Activated CD8-positive, alpha-beta T cell treated with anti-CD3 and anti-CD28 coated beads, Interleukin-2, amount 10 ng/mL, durations not matched to agents 7 days and 5 days (primary cell): ENCODE data around the gene PDE9A. TPM values are rescaled to one million over a fixed set of nuclear protein-coding genes. Genes with fewer than 3 reads are reported as not detected.
A peak's percentile ranks its signal among the peaks of the same experiment; 100 is the strongest.
"Not testable (repeated sequence)": the region's sequence is repeated elsewhere in the genome, so short reads cannot be mapped to it uniquely, and the experiment has no call there.

ENCODE experiments used
- ATAC-seq: fragments of 150-1000 bp; cut with Tn5 transposase; one replicate; pipeline ENCODE4 v1.10.0; 2021; ENCODE audit warnings: moderate library complexity
- CTCF ChIA-PET: fragments of 350-600 bp; sonication (Branson Sonifier 250); formaldehyde crosslinking; loops from one replicate; lab custom pipeline; 2021; ENCODE audit warnings: antibody characterized with exemption; lab: Charles Lee
- POLR2A ChIA-PET: fragments of 350-600 bp; sonication (Branson Sonifier 250); formaldehyde crosslinking; loops from one replicate; lab custom pipeline; 2021; ENCODE audit warnings: antibody characterized with exemption; lab: Charles Lee
- DNase-seq: peaks from one replicate; pipeline ENCODE4 v3.0.0-alpha.2; 2020
- H3K27ac Mint-ChIP-seq: one replicate; pipeline ENCODE4 v1.8.0; 2021; ENCODE audit warnings: mild to moderate bottlenecking, mixed read lengths
- H3K27me3 Mint-ChIP-seq: one replicate; pipeline ENCODE4 v1.8.0; 2021; ENCODE audit warnings: low read depth, mixed read lengths
- H3K36me3 Mint-ChIP-seq: one replicate; pipeline ENCODE4 v1.8.0; 2021; ENCODE audit warnings: low read depth, mixed read lengths
- H3K4me1 Mint-ChIP-seq: one replicate; pipeline ENCODE4 v1.8.0; 2021; ENCODE audit warnings: low read depth, mixed read lengths
- H3K4me3 Mint-ChIP-seq: one replicate; pipeline ENCODE4 v1.8.0; 2021; ENCODE audit warnings: mild to moderate bottlenecking, mixed read lengths
- H3K9me3 Mint-ChIP-seq: one replicate; pipeline ENCODE4 v1.8.0; 2022; ENCODE audit warnings: mixed read lengths; ENCODE audit not compliant: insufficient read depth
- total RNA-seq, 2 experiments: library from RNA; stranded (reverse); gene quantifications; one replicate each; pipeline ENCODE4 v1.2.3, GENCODE V29; 2021

PDE9A gene
- total RNA-seq, 2 experiments from 2014 or later = 8.3 to 10.8 TPM

DNA sequence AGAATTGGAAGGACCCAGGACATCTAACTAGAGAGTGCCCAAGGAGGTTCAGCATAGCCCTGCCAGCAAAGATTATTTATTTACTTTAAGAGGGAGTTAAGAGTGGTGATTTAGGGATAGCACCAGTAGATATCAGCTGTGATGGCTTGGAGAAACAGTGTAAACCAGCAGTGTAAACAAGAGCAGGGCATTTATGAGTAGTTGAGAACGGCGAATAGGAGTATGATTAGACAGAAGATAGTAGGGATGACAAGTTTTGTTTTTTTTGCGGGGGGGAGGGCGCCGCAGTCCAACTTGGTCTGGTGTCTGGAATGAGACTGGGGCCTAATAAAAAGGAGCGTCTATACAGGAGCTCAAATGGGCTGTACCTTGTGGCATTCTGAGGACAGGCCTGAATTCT lies 148.2 kb downstream of the PDE9A start:
- H3K9me3 Mint-ChIP-seq, H3K27ac Mint-ChIP-seq, H3K4me3 Mint-ChIP-seq, H3K4me1 Mint-ChIP-seq, POLR2A ChIA-PET, ATAC-seq, CTCF ChIA-PET, H3K36me3 Mint-ChIP-seq: not testable (repeated sequence)
- peaks cover 23% of the 10 kb centered on the region for H3K27me3 Mint-ChIP-seq
- peak; percentile 15 for DNase-seq

- ChIA-PET POLR2A (no interaction called here), CTCF (interaction anchor here (1.0 to 1.5 kb wide), 2 partner anchors 11 to 213 kb away, joined by 3 to 6 read pairs; no protein-coding TSS in a partner anchor)
- H3K27ac Mint-ChIP-seq = no peak overlapping the region
Observed at GRCh38 chr21:42806509-42807140, 153.2 kb downstream of the PDE9A start.

GRCh38 chr21:42807293-42807895 lies 154.0 kb downstream of the PDE9A start:
- H3K4me1 Mint-ChIP-seq, ATAC-seq, H3K36me3 Mint-ChIP-seq, H3K4me3 Mint-ChIP-seq, POLR2A ChIA-PET, DNase-seq, H3K9me3 Mint-ChIP-seq, H3K27ac Mint-ChIP-seq: not testable (repeated sequence)
- CTCF ChIA-PET = interaction anchor here (1.5 kb wide), 1 partner anchor 214 kb away, joined by 6 read pairs; no protein-coding TSS in a partner anchor
- peaks cover 20% of the 10 kb centered on the region for H3K27me3 Mint-ChIP-seq

More at GRCh38 chr21:42806509-42807140, 153.2 kb downstream of the PDE9A start:
- Mint-ChIP-seq H3K27me3 (peaks cover 19% of the 10 kb centered on the region), H3K9me3 (no peaks in the 10 kb centered on the region), H3K36me3 (no peaks in the 10 kb centered on the region), H3K4me1 (no peaks in the 10 kb centered on the region), H3K4me3 (no peak overlapping the region)
- no peak for ATAC-seq
- DNase-seq = no peak

DNA sequence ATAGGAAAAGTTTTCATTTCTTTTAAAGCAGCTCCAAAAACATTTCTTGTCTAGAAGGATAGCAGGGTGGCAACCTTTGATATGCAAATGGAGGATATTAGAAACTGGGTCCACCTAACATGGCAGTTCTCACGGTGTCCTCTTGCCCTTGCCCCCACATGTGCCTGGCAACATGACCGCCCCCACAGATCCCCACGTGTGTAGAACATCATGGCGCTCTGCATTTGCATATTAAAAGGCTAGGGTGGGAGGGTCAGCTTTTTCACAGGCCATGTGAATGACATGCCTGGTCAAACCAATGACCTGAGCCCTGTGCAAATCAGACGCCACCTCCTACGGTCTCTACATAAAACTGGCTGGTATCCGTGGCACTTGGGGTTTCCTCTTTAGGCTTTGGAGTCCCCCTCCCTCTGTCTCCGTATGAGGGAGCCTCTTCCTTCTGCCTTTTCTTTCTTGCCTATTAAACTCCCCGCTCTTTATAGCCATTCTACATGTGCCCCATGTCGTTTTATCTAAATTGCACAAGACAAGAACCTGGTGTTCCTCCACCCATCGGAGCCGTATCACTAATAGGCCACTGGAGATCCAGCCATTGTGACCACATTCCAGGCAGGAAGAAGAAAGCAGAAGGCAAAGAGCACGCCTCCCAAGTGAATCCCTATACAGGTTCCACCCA lies 154.7 kb downstream of the PDE9A start:
- Mint-ChIP-seq H3K27ac (no peak overlapping the region), H3K4me1 (no peaks in the 10 kb centered on the region), H3K27me3 (peaks cover 23% of the 10 kb centered on the region), H3K36me3 (no peaks in the 10 kb centered on the region), H3K9me3 (no peaks in the 10 kb centered on the region), H3K4me3 (no peak overlapping the region)
- no peak for ATAC-seq
- CTCF ChIA-PET = interaction anchor here (1.5 kb wide), 1 partner anchor 215 kb away, joined by 6 read pairs; no protein-coding TSS in a partner anchor
- no peak for DNase-seq
- POLR2A ChIA-PET = no interaction called here

GRCh38 chr21:42809171-42809570 lies 155.8 kb downstream of the PDE9A start:
- H3K9me3 Mint-ChIP-seq = no peaks in the 10 kb centered on the region
- CTCF ChIA-PET = no interaction called here

DNA sequence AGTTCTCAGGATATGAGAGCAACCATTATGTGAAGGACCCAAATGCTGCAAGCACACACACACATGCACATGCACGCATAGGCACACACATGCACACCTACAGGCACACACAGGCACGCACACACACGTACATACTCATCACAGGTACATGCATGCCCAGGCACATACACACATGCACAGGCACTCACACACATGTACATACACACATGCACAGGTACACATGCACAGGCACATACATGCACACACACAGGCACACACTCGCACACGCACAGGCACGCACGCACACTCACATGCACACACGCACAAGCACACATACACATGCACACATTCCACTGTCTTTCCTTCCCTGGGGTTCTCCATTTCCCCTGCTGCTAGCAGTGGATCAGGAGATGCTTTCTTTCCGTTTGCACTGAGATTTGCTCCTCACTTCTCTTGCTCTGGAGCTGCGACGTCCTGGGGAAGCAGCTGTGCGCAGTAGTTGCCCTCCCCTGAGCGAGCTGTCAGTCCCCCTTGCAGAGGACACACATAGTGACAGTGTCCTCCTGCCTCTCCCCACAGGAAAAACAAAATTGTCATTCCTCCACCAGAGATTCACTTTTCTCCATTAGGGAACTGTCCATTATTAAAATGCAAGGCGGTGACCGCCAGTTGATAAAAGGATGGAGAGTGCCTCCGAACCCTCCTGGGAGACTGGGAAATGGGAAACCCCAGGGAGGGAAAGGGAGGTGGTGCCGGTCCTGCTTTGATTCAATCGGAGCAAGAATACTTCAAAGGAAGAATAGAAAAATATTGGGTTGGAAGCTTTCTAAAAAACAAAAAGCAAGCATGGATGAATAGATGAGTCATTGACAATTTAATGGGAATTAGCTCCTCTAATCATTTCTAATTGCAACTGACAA lies 156.4 kb downstream of the PDE9A start:
- Mint-ChIP-seq H3K36me3 (no peaks in the 10 kb centered on the region), H3K4me1 (no peaks in the 10 kb centered on the region), H3K27ac (no peak overlapping the region), H3K9me3 (peaks cover under 1% of the 10 kb centered on the region), H3K4me3 (no peak overlapping the region), H3K27me3 (peaks cover 23% of the 10 kb centered on the region)
- DNase-seq (no peak), ATAC-seq (no peak)
- POLR2A ChIA-PET = no interaction called here
- CTCF ChIA-PET = no interaction called here

More at GRCh38 chr21:42809171-42809570, 155.8 kb downstream of the PDE9A start:
- Mint-ChIP-seq H3K4me1 (no peaks in the 10 kb centered on the region), H3K27me3 (peaks cover 24% of the 10 kb centered on the region), H3K27ac (no peak overlapping the region), H3K4me3 (no peak overlapping the region), H3K36me3 (no peaks in the 10 kb centered on the region)
- POLR2A ChIA-PET = no interaction called here
- DNase-seq (no peak), ATAC-seq (no peak)

DNA sequence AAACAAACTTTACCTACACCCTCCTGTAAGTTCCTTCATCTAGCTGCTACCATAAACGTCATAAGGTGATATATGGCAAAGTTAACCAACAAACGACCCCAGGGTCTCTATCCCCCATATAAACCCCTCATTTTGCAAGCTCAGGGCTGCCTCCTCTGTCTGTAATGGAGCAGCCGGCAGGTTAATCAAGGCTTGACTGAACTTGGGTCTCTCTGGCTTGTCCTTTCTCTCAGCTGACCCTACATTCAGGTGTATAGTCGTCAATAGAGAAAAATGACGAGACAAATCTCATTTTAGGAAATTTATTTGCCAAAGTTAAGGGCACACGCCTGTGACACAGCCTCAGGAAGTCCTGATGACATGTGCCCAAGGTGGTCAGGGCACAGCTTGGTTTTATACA lies 158.5 kb downstream of the PDE9A start:
- ATAC-seq (no peak), DNase-seq (no peak)
- Mint-ChIP-seq H3K36me3 (peaks cover 6% of the 10 kb centered on the region), H3K27me3 (peaks cover 8% of the 10 kb centered on the region), H3K4me1 (no peaks in the 10 kb centered on the region), H3K27ac (no peak overlapping the region), H3K9me3 (peaks cover 9% of the 10 kb centered on the region), H3K4me3 (no peak overlapping the region)
- CTCF ChIA-PET = no interaction called here
- POLR2A ChIA-PET = no interaction called here

DNA sequence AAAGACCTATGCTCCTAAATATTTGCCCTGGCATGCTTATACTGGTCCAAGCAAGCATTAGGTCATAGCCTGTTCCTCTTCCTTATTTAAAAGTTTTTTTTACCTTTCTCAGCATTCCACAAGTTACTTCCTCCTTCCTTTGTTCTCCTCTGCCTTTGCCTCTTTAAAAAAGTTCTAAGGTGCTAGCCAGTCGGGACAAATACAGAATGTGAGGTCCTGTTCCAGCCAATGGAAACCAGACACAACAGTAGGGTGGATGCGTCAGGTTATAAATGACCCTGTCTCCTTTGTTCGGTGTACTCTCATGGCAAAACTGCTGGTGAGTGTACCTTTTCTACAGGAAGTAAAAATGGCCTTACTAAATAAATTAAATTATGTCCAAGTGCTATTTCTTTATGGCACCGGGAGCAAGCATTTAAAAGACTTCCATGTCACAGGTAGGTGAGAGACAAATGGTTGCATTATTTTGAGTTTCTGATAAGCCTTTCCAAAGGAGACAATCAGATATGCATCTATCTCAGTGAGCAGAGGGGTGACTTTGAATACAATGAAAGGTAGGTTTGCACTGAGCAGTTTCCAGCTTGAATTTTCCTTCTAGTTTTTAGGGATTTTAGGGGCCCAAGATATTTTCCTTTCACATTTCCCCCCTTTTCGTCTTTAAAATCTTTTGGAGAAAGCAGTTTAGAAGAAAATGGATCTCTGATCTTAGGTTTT lies 159.3 kb downstream of the PDE9A start:
- H3K4me3 Mint-ChIP-seq, H3K27ac Mint-ChIP-seq, H3K36me3 Mint-ChIP-seq, H3K4me1 Mint-ChIP-seq, DNase-seq, H3K27me3 Mint-ChIP-seq, ATAC-seq, H3K9me3 Mint-ChIP-seq, POLR2A ChIA-PET: not testable (repeated sequence)
- CTCF ChIA-PET = interaction anchor here (1.2 to 3.2 kb wide), 2 partner anchors 220 to 222 kb away, joined by 3 to 15 read pairs; no protein-coding TSS in a partner anchor

GRCh38 chr21:42815217-42815616 lies 161.8 kb downstream of the PDE9A start:
- POLR2A ChIA-PET = no interaction called here
- H3K36me3 Mint-ChIP-seq = peaks cover 9% of the 10 kb centered on the region
- no peak for ATAC-seq
- peaks cover 5% of the 10 kb centered on the region for H3K27me3 Mint-ChIP-seq
- DNase-seq = no peak
- no peak overlapping the region for H3K27ac Mint-ChIP-seq
- H3K4me3 Mint-ChIP-seq = no peak overlapping the region
- peaks cover 9% of the 10 kb centered on the region for H3K9me3 Mint-ChIP-seq
- H3K4me1 Mint-ChIP-seq = no peaks in the 10 kb centered on the region
- CTCF ChIA-PET = interaction anchor here (1.6 to 3.2 kb wide), 2 partner anchors 161 to 222 kb away, joined by 4 to 15 read pairs; no protein-coding TSS in a partner anchor

DNA sequence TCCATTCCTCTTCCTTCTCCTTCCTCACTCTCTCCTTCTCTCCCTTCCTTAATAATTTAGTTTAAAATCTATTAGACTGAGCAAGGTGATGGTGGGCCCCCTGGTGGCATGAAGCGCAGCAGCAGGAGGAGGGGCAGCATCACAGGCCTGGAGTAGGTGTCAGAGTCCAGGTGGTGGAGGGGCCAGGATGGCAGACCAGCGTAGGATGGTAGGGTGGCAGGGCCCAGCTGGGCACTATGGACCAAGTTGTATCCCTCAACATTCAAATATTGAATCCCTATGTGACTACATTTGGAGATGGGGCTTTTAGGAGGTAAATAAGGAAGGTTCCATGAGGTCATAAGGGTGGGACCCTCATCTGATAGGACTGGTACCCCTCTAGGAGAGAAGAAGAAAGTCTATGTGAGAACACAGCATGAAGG lies 164.9 kb downstream of the PDE9A start:
- peak; percentile 70 for ATAC-seq
- H3K9me3 Mint-ChIP-seq = peaks cover 9% of the 10 kb centered on the region
- POLR2A ChIA-PET = no interaction called here
- H3K4me3 Mint-ChIP-seq = no peak overlapping the region
- peak; percentile 69 for DNase-seq
- H3K27me3 Mint-ChIP-seq = no peaks in the 10 kb centered on the region
- H3K36me3 Mint-ChIP-seq = peaks cover 9% of the 10 kb centered on the region
- H3K4me1 Mint-ChIP-seq = no peaks in the 10 kb centered on the region
- CTCF ChIA-PET = interaction anchor here (0.7 to 3.5 kb wide), 9 partner anchors 8 to 274 kb away, joined by 3 to 34 read pairs (median 3); no protein-coding TSS in a partner anchor
- no peak overlapping the region for H3K27ac Mint-ChIP-seq
